Posterior cingulate gyrus (tissue), 11 donors: ENCODE data around the gene ACP6.

ENCODE experiments used
- DNase-seq, 10 donors: peaks; one replicate each; pipeline versions ENCODE4 v3.0.0 to v3.0.0-alpha.2; 2020 to 2021; ENCODE audit warnings: mixed read lengths in 3 of 10
- intact Hi-C: fragments of 100-400 bp; cut with DNase I; formaldehyde crosslinking; loops from one replicate; pipeline ENCODE4 v1.15.1; 2023

Gene ACP6

DNA sequence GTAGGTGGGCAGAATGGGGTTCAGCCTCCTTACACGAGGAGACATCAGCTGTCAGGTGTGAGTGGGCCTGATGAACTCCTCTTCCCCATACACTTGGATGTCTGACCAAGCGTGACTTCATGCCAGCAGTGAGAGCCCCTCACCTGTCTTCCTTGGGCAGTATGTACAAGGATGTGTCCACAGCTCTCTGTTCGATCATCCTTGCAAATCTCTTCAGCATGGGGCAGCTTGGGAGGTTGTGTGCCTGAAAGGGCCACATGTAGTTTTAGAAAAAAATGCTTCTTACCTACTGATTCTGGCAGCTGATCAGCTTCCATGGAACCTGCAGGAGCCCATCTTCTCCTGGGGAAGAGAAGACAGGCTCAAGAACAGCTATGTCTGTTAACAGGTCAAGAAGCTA, 18.0 kb downstream of the ACP6 start:
- no peak for DNase-seq
- intact Hi-C loops = no loop called here

DNA sequence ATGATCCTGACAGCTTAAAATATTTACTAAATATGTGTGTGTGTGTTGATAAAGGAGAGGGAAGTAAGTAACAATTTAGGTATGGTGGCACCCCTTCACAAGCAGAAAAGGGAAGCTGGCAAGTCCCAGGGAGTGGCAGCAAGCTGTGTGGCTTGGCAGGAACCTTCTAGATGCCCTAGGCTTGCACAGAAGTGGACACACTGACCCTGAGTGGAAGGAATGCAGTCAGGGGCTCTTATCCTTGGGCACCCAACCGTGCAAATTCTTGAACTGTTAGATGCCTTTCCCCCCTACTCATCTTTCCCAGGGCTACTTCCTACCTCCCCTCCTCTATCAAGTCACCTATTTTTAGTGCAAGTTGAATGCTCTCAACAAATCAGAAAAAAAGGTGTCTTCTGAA, 18.9 kb downstream of the ACP6 start:
- intact Hi-C loops = no loop called here

DNA sequence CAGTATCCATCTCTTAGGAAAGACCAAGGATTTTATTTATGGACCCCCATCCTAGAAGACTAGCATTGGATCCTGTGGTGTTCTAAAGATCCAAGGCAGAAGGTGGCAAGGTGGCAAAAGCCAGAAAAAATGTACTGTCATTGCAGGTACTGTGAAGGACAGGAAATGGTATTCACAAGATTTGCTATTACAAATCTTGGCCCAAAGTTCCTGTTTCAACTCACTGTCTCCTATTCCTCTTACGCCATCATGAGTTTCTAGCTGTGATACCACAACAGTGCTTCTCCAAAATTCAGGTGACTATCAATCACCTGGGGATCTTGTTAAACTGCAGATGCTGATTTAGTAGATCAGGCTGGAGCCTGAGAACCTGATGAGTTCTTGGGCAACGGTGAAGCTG, 21.4 kb downstream of the ACP6 start:
- intact Hi-C loops = no loop called here
- no peak for DNase-seq

More for the DNA sequence above, 18.9 kb downstream of the ACP6 start:
- DNase-seq = no peak

DNA sequence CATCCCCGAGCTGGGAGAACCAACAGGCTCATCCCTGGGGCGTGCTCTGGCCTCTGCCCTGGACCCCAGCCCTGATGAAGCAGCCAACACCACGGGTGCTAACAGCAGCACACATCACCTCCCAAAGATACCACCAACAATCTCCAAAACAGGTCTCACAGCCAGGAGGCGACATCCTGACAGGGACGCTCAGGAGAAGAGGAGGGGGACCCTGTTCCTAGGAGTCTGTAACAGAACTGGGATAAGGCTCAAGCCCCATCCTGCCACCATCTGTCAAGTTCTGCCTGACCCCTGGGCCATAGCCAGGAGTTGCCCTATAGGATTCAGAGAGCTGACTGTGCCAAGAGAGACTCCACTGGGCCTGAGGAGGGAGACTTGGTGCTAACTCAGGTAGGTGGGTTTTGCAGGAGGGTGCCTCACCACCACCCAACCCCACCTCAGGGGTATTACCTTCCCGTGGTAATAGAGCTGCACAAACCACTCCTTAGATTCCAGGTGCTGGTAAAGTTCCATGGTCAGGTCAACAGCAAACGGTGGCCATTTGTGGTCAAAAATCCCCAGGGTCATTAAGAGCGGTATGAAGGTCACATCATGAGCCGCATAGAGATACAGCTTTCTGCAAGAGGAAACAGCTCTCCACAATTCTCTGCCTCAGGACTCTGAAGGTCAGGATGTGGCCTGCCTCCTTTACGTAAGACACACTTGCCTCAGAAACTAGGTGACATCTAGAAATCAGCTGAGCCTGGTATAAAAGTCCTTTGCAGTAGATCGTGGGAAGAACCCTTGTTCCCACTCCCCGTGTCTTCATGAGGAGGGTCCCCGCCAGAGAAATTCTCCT, 22.3 kb downstream of the ACP6 start:
- DNase-seq = no peak
- intact Hi-C loops = no loop called here

DNA sequence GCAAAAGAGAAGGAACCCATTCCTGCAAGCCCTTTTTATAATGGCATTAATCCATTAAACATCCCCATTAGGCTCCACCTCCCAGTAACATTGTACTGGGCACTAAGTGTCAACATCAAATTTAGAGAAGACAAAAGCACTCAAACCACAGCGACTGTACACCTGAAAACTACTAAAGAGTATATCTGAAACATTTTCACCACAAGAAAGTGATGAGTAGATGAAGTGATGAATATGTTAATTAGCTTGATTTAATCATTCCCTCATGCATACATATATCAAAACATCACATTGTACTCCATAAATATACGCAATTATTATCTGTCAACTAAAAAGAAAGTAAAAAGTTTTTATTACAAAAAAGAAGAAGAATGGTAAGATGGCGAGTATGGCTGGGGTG, 26.4 kb downstream of the ACP6 start:
- intact Hi-C loops = loop anchor here (5.0 kb wide), 1 partner anchor 147 kb away; no protein-coding TSS in a partner anchor
- DNase-seq = no peak

DNA sequence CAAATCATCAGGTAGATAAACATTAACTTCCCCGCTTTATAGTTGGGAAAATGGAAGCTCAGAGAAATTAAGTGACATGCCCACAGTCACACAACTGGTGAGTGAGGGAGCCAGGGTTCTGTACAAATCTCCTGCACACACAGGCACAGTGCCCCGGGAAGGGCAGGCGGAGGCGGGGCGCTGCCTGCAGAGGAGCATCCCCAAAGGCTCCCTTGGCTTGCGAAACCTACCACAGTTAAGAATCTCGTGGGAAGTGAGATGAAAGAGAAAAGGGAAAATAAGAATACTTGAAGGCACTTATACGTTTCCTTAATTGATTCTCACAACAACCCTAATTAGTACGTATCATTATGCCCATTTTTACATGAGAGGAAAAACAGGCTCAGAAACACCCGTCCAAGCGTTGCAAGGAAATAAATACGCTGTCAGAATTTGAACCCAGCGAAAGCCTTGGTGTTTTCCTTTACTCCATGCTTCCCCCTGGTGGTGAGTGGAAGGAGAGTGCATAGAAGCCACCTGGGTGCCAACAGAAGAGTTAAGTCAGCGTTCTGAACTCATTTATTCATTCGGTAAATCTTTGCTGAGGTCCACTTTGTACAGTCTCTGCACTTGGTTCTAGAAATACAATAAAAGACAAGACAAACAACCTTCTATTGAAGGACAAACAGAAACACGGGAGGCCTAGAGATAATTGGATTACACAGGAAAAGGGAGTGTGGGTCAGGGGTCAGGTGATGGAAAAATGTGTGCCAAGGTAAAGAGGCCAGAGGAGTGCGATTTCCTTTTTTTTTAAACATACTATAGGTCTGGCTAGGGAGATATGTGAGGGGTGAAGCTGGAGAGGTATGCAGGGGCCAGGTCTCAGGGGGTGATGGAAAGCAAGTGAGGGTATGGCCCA, 28.4 kb downstream of the ACP6 start:
- intact Hi-C loops = loop anchor here (5.0 kb wide), 1 partner anchor 145 kb away; no protein-coding TSS in a partner anchor
- peak in 2 of 10 donors; percentile 26 to 27 for DNase-seq

DNA sequence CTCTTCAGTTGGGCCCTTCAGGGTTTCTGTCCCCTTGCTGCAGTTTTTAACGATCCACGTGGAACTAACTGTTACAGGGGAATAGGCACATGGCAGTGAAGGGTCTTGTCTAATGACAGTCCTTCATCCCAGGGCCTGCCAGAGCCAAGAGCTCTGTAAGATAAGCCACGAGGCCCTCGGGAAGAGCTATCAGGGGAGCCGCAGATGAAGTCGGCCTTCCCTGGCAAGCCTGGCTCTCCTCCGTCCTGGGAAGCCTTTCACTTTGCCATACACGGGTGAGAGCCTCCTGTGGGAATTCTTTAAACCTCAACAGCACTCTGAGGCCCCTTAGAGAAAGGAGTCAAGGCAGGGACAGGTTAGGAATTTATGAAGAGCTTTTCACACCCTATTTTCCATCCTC, 29.0 kb downstream of the ACP6 start:
- intact Hi-C loops = loop anchor here (5.0 kb wide), 1 partner anchor 144 kb away; no protein-coding TSS in a partner anchor
- no peak for DNase-seq

DNA sequence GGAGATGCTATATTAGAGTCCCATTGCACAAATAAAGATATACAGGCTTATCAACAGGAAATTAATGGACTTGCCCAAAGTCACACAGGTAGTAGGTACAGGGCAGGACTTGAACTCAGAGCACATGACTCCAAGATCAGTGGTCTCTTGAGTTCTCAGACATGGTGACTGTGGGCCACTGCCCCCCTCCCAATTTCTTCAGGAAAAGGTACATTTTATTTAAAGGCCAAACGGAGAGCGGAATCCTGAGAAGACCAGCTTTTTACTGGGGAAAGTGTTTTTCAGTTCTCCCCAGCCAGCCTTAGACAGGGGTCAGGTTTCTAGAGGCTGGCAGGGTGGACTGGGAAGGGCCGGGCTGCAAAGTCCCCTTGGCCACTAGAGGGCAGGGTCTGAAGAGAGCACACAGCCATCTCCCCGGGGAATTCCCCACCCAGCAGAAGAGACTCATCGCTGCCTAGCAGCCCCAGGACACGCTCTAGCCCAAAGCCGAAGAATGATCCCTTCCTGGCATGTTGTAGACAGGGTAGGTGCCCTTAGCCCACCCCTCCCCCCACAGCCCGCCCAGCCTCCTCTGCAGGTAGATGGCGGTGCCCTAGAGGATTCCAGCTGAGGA, 29.7 kb downstream of the ACP6 start:
- peak in 6 of 10 donors; percentile 47 to 92 (median 54) for DNase-seq
- intact Hi-C loops = loop anchor here (1.0 to 5.0 kb wide), 2 partner anchors 143 to 252 kb away; no protein-coding TSS in a partner anchor

DNA sequence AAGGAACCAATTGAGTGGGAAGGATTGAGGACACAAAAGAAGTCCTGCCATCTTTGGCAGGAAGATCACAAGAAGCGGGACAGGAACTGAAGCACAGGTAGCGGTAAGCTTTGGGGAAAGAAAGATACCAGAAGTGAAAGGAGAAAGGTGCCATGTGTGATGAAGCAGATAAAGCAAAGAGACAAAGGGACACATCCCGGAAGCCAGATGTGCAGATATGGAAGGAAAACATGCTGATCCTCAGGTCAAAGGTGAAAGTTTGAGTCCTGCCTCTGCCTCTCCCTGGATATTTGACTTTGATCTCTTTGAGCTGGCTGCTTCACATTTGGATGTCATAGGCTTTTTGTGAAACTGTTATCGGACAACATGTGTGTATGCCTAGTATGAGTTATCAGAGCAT, 34.0 kb downstream of the ACP6 start:
- intact Hi-C loops = no loop called here
- DNase-seq = no peak

DNA sequence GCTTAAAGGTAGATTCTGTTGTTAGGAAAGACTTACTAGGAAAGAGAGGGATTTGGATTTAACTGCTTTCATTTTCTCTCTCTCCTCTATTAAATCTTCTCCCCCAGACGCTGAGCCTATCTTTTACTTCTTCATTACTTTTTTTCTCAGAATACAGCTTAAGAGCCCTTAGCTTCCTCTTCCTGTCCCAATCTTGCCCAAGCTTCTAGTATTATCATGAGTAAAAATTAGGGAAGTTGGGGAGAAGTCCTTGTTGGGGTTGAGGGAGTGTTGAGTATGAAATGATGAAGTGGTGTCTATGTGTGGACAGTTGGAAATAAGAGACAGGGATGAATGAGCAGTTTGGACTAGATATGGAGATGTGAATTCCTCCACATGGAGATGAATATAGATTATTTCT, 35.0 kb downstream of the ACP6 start:
- intact Hi-C loops = no loop called here

DNA sequence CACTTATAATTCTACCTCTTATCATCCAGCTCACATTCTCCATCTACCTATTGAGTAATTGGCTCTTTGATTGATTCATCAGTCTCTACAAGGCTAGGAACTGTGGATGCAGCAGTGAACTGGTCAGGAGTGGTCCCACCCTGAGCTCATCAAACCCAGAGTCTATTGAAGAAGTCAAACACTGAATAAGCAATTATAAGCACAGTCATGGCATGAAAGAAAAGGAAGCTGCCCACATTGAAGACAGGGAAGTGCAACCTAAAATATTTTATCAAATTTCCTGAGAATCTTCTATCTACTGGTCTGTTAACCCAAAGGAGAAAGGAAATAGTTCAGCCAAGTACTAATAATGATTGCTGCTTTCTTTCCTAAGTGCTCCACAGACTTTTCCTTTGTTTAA, 35.7 kb downstream of the ACP6 start:
- no peak for DNase-seq
- intact Hi-C loops = no loop called here

More for the DNA sequence above, 35.0 kb downstream of the ACP6 start:
- DNase-seq = no peak

DNA sequence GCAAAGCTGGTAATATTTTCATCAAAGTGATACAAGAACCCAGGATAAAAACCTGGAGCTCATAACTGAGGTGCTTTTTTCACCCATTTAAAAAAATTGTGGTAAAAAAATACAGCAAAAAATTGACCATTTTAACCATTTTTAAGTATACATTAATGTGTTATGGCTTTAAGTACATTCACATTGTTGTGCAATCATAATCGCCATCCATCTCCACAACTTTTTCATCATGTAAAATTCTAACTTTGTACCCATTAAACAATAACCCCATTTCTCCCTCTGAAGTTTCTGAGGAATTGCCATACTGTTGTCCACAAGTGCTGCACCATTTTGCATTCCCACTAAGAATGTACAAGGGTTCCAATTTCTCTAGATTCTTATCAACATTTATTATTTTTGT, 36.6 kb downstream of the ACP6 start:
- DNase-seq = no peak
- intact Hi-C loops = no loop called here

DNA sequence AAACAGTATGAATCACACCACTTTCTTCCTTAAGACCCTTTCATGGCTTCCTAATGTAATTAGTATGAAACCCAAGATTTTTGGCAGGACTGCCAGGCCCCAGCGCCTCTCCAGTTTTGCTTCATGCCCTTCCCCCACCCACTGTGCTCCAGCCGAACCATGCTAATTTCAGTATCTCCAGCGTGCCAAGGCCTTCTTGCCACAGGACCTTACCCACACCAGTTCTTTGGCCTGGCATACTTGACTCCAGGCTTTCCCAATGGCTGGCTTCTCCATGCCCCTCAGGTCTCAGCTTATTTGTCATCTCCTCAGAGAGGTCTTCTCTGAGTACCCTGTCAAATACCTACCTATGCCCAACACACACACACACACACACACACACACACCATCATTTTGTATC, 38.5 kb downstream of the ACP6 start:
- DNase-seq = no peak
- intact Hi-C loops = no loop called here

DNA sequence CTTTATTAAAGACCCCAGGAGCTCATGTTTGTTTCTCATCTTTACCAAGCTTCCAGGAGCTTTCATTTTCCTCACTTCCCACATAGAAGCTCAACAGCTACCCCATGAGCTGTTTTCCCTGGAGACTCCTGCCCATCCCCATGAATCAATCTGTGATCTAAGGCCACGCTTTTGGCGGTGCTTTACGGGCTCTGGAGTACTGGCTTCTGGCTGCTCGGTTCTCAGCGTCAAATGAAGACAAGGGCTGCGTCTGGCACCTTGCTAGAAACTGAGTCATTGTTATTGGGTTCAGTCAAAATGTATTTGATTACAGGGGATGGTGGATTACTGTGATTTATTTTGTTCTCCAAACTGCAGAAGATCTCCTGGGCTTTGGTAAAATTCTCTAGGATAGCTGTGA, 39.9 kb downstream of the ACP6 start:
- no peak for DNase-seq
- intact Hi-C loops = no loop called here

DNA sequence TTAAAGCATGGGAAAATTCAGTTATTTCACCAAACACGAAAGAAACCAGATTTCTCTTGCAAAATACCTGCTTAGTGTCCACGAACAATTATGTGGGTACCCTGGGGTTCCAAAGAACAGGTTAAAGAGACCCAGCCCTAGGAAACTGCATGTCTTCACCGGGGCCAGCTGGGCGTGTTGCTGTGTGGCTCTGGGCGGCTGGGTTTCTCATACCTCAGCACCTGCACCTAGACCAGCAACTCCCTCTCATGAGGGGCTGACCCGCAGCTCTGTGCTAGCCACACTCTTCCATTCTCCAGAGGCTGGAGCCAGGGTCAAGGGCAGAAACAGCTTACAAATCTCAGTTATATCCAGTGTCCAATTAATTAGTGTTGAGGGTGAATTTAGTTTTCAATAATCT, 40.3 kb downstream of the ACP6 start:
- intact Hi-C loops = no loop called here
- no peak for DNase-seq

DNA sequence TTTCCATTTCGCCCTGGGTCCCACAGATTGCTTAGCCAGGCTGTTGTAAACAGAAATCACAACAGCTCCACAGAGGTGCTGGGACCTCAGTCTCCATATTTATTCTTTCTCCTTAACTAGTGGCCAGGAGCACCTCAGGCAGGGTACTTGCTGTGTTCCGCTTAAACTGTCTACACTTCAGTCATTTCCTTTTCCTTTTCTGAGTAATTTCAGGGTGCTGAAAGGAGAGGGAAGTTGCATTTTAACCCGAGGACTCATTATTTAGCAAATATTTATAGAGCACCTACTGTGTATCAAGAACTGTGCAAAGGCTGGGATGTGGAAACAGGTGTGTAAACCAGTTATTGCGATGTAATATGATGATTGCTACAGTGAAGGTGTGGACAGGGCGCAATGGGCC, 41.9 kb downstream of the ACP6 start:
- no peak for DNase-seq
- intact Hi-C loops = loop anchor here (5.0 kb wide), 1 partner anchor 131 kb away; no protein-coding TSS in a partner anchor

DNA sequence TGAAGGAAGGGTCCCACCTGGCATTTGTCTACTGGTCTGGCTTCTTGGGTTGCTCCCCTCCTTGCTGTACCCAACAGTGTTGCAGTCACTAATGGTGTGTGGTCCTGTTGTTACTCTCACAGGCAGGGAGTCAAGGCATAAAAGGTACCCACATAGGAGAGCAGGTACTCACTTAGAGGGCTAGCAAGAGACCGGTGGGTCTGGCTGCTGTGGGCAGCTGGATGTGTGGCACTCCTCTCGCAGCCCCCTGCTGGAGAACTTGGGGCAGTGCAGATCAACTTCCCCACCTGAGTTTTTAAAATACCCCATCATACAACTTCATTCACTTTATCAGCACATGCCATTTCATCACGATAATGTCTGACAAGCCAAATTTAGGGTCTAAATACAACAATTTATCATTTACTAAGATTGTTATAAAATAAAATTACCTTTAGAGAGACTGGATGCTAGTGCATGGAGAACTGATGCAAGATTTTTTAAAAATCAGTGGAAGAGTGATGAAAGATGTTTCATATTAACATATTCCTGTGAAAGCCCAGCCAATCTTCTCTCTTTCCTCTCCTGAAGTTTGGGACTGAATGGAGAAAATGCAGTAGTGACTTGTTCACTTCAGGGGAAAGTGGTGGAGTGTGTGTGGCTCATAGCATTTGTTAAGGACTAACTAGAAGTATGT, 42.8 kb downstream of the ACP6 start:
- intact Hi-C loops = loop anchor here (5.0 kb wide), 1 partner anchor 130 kb away; no protein-coding TSS in a partner anchor
- peak in 4 of 10 donors; percentile 37 to 91 (median 48) for DNase-seq

DNA sequence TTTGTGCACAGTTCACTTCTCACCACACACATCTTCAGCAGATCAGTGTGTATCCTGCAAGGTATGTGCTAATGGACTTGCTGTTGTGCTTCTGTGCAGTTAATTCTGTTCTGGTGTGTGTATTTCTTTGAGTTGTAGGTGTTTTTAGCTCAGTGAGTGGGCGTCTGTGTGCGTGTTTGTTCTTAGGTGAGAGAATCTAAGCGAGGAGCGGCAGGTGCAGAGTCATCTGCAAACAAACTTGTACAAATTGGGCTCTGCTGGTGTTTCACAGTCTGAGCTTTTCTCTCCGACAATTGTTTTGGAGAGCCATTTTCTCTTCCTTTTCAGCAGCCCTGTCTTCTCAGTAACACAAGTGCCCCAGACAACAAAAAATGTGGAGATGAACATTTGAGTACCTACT, 43.6 kb downstream of the ACP6 start:
- DNase-seq = no peak
- intact Hi-C loops = loop anchor here (5.0 kb wide), 1 partner anchor 129 kb away; no protein-coding TSS in a partner anchor

DNA sequence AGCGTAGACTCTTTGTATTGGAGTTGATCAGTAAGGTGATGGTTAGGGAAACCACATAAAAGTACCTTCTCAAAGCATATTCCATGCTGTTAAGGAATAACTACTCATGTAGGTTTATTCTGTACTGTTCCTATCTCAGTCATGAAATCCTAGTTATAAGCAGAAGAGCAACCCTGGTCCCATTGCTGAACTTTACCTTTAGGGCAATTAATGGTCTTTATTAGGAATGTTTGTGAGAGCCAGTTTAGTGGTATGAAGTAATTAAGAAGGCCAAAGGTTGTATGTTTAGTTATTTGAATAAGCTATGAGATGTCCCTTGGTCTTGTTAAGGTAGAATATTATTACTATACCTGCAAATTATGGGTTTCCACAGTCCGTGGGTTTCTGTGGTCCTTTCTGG, 44.0 kb downstream of the ACP6 start:
- no peak for DNase-seq
- intact Hi-C loops = loop anchor here (5.0 kb wide), 1 partner anchor 129 kb away; no protein-coding TSS in a partner anchor
